Bone marrow (tissue), 2 donors: ENCODE measurements around the gene PIP5KL1.
"Not testable (repeated sequence)": the region's sequence is repeated elsewhere in the genome, so short reads cannot be mapped to it uniquely, and the experiment has no call there.

Source experiments
- DNase-seq, 2 donors: peaks; one replicate each; lab custom pipeline; 2025; lab: John Stamatoyannopoulos, UW

The PIP5KL1 gene

GRCh38 chr9:127893392-127893791 lies 37.2 kb downstream of the PIP5KL1 start:
- no peak for DNase-seq

GRCh38 chr9:127892831-127893230 lies 37.7 kb downstream of the PIP5KL1 start:
- DNase-seq = no peak

DNA sequence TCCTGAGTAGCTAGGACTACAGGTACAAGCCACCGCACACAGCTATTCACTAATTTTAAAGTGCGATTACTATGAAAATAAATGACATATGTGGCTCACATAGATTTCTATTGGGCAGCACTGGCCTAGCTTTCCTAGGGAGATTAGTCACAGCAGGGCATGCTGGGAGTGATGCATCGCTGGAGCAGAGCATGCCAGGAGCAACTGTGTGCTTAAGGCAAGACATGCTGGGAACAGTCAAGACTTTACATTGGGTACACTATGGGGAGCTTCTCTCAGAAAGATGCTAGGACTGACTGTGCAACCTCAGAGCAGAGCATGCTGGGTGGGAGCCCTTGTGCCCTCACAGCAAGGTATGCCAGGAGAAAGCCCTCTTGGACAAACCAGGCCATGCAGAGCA lies 40.5 kb downstream of the PIP5KL1 start:
- no peak for DNase-seq

GRCh38 chr9:127887792-127888191 lies 42.8 kb downstream of the PIP5KL1 start:
- DNase-seq = no peak

- no peak for DNase-seq
Observed at GRCh38 chr9:127886401-127886972, 44.1 kb downstream of the PIP5KL1 start.

DNA sequence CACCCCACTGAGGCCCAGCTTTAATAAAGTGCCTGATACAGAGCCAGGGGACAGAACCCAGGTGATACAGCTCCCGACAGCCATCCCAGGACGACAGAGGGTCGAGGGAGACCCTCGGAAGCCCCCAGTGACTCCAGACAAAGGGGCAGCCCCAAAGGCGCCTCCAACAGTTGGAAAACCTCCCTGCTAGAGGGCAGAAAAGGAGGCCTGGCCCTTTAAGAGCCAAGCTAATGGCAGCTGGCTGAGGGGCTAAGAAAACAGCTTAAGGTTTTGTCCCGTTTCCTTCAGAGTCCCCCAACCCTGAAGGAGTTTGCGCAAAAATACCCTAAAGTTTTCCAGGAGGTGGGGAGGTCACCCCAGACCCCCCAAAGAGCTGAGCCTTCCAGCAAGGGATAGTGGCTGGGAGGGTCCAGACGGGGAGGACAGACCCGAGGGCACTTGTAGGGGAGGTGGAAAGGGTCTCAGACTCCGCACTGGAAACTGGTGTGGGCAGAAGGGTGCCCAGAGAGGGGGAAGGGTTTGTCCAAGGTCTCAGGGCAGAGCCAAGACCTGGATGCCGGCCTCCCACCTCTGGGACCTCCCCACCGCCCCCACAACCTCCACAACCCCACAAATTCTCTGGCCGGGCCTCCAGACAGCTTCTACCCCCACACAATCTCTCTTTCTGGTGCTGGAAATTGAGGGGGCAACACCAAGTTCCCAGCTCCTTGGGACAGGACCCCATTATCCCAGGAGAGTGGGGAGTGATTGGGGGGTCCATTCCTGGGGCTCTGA lies 44.9 kb downstream of the PIP5KL1 start:
- DNase-seq = no peak

DNA sequence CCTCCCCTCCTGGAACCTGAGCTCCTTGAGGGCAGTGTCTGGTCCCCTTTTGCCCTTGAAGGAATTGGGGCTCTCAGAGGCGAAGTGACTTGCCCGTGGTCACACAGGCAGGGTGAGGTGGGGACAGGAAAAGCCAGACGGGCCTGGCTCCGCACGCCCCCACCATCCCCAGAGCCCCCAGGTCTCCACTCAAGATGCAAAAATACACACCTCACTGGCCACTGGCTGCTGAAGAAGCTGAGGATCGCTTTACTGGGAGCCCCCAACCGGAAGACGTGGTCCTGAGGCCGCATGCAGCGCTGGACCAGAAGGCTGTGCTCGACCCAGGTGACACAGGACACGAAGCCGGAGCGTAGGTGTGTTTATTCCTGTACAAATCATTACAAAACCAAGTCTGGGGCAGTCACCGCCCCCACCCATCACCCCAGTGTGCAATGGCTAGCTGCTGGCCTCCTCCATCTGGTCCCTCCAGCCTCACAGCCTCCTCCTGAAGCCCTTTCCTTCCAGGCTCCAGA lies 45.5 kb downstream of the PIP5KL1 start:
- no peak for DNase-seq

GRCh38 chr9:127884427-127884911 lies 46.1 kb downstream of the PIP5KL1 start:
- DNase-seq = peak in 1 of 2 donors; percentile 83

GRCh38 chr9:127883959-127884358 lies 46.6 kb downstream of the PIP5KL1 start:
- DNase-seq = no peak

DNA sequence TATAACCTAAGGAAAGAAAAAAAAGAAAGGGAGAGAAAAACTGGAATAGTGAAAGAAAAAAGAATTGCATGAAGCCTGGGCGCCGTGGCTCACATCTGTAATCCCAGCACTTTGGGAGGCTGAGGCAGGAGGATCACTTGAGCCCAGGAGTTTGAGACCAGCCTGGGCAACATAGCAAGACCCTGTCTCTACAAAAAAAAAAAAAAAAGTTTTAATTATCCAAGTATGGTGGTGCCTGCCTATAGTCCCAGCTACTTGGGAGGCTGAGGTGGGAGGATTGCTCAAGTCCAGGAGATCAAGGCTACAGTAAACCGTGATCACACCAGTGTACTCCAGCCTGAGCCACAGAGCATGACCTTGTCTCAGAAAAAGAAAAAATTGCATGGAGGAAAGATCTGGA lies 48.9 kb downstream of the PIP5KL1 start:
- not testable (repeated sequence) for DNase-seq

GRCh38 chr9:127880143-127880542 lies 50.4 kb downstream of the PIP5KL1 start:
- no peak for DNase-seq

DNA sequence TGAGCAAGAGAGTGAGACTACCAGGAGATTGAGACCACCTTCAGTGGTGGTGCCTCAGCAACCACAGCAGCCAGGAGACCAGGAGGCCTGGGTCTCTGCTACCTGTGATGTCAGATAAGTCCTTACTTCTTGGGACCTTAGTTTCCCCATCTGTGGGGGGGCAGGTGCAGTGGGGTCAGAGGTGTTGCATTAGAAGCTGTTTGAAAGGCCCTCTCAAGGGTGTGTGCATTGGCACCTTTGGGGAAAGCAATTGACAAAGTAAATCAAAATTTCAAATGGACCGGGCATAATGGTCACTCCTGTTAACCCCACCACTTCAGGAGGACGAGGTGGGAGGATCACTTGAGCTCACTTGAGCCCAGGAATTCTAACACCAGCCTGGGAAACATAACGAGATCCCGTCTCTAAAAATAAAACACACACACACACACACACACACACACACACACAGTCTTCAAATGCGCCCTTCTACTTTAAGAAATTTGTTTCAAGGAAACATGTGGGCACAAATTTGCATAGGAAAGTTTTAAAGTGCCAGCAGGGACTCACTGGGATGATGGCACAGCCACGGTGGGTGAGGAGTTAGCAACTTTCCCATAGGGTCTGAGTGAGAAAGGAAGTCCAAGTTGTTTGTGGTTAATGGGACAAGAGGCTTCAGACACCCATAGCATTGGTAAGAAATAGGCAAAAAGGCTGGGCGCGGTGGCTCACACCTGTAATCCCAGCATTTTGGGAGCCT lies 51.8 kb downstream of the PIP5KL1 start:
- no peak for DNase-seq

DNA sequence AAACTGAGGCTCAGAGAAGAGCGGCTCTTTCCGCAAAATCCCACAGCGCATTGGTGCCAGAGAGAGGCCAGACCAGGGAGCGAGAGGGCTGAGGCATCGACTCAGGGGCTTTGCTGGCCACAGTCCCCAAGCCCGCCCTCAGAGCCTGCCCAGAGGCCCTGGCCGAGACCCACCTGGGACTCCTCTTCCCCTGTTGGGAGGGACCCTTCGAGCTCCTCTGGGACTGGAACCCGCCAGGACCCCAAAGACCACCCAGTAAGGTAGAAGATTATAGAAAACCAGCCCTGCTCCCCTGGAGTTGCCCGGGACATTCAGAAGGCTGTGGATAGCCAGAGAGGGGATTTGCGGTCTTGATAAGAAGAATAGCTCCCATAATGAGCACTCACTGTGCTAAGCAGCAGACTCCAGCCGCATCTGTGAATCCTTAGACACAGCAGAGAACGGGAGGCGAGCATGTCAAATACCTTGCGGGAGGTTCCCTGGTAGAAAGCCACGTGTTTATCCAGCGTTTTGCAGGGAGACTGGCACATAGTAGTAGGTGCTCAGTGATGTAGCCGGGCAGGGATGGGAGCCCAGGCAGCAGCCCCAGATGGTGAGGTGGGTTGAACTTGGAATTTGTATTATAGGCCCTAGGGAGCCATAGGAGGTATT lies 52.5 kb downstream of the PIP5KL1 start:
- no peak for DNase-seq

- DNase-seq = no peak
Observed at GRCh38 chr9:127877566-127877998, 53.0 kb downstream of the PIP5KL1 start, which contains the start of gene AK1. Gene AK1, minus strand, starts transcription at chr9:127877675. Its CDS starts 3,058 bp downstream, at chr9:127874617.

- DNase-seq = no peak
Observed at GRCh38 chr9:127876764-127877562, 53.6 kb downstream of the PIP5KL1 start.

GRCh38 chr9:127876026-127876763 lies 54.4 kb downstream of the PIP5KL1 start:
- no peak for DNase-seq

GRCh38 chr9:127875306-127875966 lies 55.1 kb downstream of the PIP5KL1 start:
- no peak for DNase-seq

DNA sequence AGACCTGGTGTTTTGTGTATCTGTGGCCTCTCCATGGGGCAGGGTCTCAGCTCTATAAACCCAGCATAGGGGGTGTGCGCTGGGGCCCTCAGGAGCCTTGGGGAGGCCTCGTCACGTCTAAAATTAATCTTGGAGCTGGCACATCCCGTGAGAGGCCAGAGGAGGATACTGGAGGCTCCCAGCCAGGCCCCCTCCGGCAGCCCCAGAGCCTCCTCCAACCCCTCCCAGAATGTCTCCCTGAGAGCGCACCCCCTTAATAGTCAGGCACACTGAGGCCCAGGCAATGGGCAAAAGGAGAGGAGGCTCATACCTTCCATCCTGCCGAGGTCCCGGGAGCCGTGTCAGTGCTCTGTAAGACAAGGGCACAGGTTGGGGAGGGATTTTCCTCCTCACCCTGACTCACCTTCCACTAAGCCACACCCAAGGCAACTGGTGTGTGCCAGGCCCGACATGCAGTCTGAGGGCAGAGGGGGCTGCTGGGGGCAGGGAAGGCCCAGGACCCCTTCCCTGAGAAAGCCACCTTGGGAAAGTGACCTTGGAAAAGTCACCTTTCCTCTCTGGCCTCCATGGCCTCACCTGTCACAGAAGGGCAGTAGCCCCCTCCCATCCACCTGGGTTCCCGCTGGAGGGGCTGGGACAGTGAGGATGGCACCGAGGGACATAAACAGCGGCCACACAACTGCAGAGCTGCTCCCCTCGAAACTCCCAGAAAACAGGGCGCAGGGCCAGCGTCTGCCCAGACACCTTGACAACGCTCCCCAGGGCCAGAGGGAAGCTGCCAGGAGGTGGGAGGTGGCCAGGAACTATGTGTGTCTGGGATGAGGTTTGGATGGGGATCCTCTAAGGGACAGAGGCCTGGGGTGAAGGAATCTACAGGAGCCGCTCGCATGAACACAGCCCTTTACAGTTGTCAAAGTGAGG lies 56.0 kb downstream of the PIP5KL1 start:
- DNase-seq = no peak

DNA sequence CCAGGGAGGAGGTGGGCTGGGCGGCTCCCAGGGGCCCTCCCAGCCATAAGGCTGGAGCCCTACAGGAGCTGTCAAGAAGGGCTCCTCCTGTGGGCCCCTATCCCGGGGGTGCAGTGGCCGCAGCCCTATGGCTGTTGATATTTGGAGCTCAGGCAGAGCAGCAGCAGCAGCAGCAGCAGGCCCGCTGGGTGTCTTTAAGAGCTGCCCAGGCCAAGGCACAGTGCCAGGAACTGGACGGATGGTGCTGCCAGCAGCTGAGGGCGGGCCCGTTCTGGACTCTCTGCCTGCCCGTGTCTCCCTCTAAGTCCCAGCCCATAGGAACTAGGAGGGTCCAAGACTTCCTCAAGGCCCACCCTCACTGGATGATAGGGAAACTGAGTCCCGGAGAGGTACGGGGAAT lies 56.7 kb downstream of the PIP5KL1 start:
- no peak for DNase-seq
